HG03039 (cell line): Measurements from ENCODE around the gene TCEAL1.

Source experiments
- ATAC-seq: cut with Tn5 transposase; IDR thresholded peaks from one replicate; pipeline ENCODE4 v1.9.1; 2021; ENCODE audit warnings: mild to moderate bottlenecking, moderate library complexity; ENCODE audit not compliant: unreplicated experiment

Gene TCEAL1

GRCh38 chrX:103678199-103678993, 49.6 kb downstream of the TCEAL1 start:
- ATAC-seq, result no peak
